Naive thymus-derived CD8-positive, alpha-beta T cell (primary cell): ENCODE data around the gene BCL2. TPM values are rescaled to one million over a fixed set of nuclear protein-coding genes. Genes with fewer than 3 reads are reported as not detected.

Experiments
- ATAC-seq, 2 donors: fragments of 150-1000 bp; cut with Tn5 transposase in 1 of 2; sonication (Bioruptor Pico), chemical (Tn5 transposase) in 1 of 2; 1 replicate in 1 of 2; 2 replicates in 1 of 2; pipeline ENCODE4 v1.10.0; 2021; ENCODE audit warnings: mild to moderate bottlenecking in 2 of 2, moderate library complexity in 2 of 2
- POLR2A ChIA-PET: fragments of 350-600 bp; sonication (Branson Sonifier 250); formaldehyde crosslinking; loops from one replicate; lab custom pipeline; 2021; ENCODE audit warnings: antibody characterized with exemption; lab: Charles Lee
- DNase-seq, 10 donors: peaks; one replicate each; pipeline versions ENCODE4 v3.0.0 to v3.0.0-alpha.2; 2020 to 2022
- H3K27ac Mint-ChIP-seq, 10 donors: one replicate each; pipeline ENCODE4 v1.8.0; 2020 to 2022; ENCODE audit warnings: mild to moderate bottlenecking in 10 of 10, mixed read lengths in 10 of 10, moderate library complexity in 4 of 10, inconsistent platforms in 1 of 10
- H3K27me3 Mint-ChIP-seq, 5 donors: one replicate each; pipeline ENCODE4 v1.8.0; 2021 to 2022; ENCODE audit warnings: mixed read lengths in 5 of 5
- H3K36me3 Mint-ChIP-seq, 3 donors: one replicate each; pipeline ENCODE4 v1.8.0; 2020 to 2022; ENCODE audit warnings: mixed read lengths in 3 of 3, mild to moderate bottlenecking in 2 of 3, inconsistent platforms in 1 of 3
- H3K4me1 Mint-ChIP-seq, 4 donors: one replicate each; pipeline ENCODE4 v1.8.0; 2021 to 2022; ENCODE audit warnings: mixed read lengths in 4 of 4
- H3K4me3 Mint-ChIP-seq, 10 donors: one replicate each; pipeline ENCODE4 v1.8.0; 2020 to 2022; ENCODE audit warnings: mild to moderate bottlenecking in 10 of 10, mixed read lengths in 10 of 10, moderate library complexity in 6 of 10, inconsistent platforms in 1 of 10
- H3K9me3 Mint-ChIP-seq, 9 donors: one replicate each; pipeline ENCODE4 v1.8.0; 2020 to 2022; ENCODE audit warnings: mixed read lengths in 9 of 9, mild to moderate bottlenecking in 3 of 9, inconsistent platforms in 1 of 9, moderate library complexity in 1 of 9
- polyA plus RNA-seq, 3 donors: library from polyadenylated mRNA; unstranded; fragments of 300-500 nt; fragmentation: Illumina TruSeq; gene quantifications; one replicate each; pipeline ENCODE4 v1.2.3, GENCODE V29; 2021
- total RNA-seq, 8 experiments: library from RNA in 2 of 8; stranded (reverse) in 2 of 8; gene quantifications; one replicate each; pipeline ENCODE4 v1.2.3 and lab custom pipeline; 2021 to 2026

Gene BCL2
- total and polyA plus RNA-seq, 5 experiments from 2014 or later = 24.3 to 40.2 (median 32.9) TPM

- Mint-ChIP-seq H3K9me3 (no peaks in the 10 kb centered on the region), H3K36me3 (peaks cover 6 to 47% (median 30%) of the 10 kb centered on the region in 3 donors), H3K27me3 (no peaks in the 10 kb centered on the region), H3K4me1 (peaks cover 7 to 53% (median 26%) of the 10 kb centered on the region in 4 donors), H3K27ac (peak overlapping the region in 5 of 10 donors; percentile 88 to 91 (median 90)), H3K4me3 (peak overlapping the region in 8 of 10 donors; percentile 68 to 90 (median 82))
- ATAC-seq = peak; percentile 19 to 32
- POLR2A ChIA-PET = interaction anchor here (1.6 to 2.1 kb wide), 2 partner anchors 9 to 23 kb away, joined by 3 to 5 read pairs; no protein-coding TSS in a partner anchor
- DNase-seq = no peak
These were observed 28.3 kb downstream of the BCL2 start for GRCh38 chr18:63291278-63291677.

- Mint-ChIP-seq H3K36me3 (peaks cover 6 to 49% (median 29%) of the 10 kb centered on the region in 3 donors), H3K27ac (peak overlapping the region in 5 of 10 donors; percentile 88 to 91 (median 90)), H3K27me3 (no peaks in the 10 kb centered on the region), H3K4me3 (peak overlapping the region in 8 of 10 donors; percentile 68 to 90 (median 82)), H3K9me3 (no peaks in the 10 kb centered on the region), H3K4me1 (peaks cover 7 to 52% (median 25%) of the 10 kb centered on the region in 4 donors)
- DNase-seq = peak in 7 of 10 donors; percentile 20 to 66 (median 35)
- POLR2A ChIA-PET = interaction anchor here (0.6 to 2.1 kb wide), 4 partner anchors 9 to 32 kb away, joined by 3 to 5 read pairs (median 4); partner anchors contain the start of gene BCL2
- ATAC-seq = peak; percentile 82 to 88
These were observed 28.8 kb downstream of the BCL2 start for GRCh38 chr18:63290821-63291200.

GRCh38 chr18:63290166-63290820, 29.3 kb downstream of the BCL2 start:
- Mint-ChIP-seq H3K36me3 (peaks cover 6 to 45% (median 26%) of the 10 kb centered on the region in 3 donors), H3K9me3 (no peaks in the 10 kb centered on the region), H3K4me1 (peaks cover 2 to 47% (median 23%) of the 10 kb centered on the region in 4 donors), H3K27me3 (no peaks in the 10 kb centered on the region), H3K4me3 (peak overlapping the region in 8 of 10 donors; percentile 68 to 90 (median 82)), H3K27ac (peak overlapping the region in 5 of 10 donors; percentile 88 to 91 (median 90))
- ATAC-seq = no peak
- no peak for DNase-seq
- POLR2A ChIA-PET = interaction anchor here (0.6 to 2.1 kb wide), 6 partner anchors 10 to 71 kb away, joined by 3 to 6 read pairs (median 4); partner anchors contain the start of gene BCL2

GRCh38 chr18:63288311-63288710, 31.3 kb downstream of the BCL2 start:
- no peak overlapping the region for H3K4me3 Mint-ChIP-seq
- peaks cover 12 to 37% (median 30%) of the 10 kb centered on the region in 4 donors for H3K4me1 Mint-ChIP-seq
- H3K27me3 Mint-ChIP-seq = no peaks in the 10 kb centered on the region
- H3K36me3 Mint-ChIP-seq = peaks cover 6 to 43% (median 22%) of the 10 kb centered on the region in 3 donors
- no peaks in the 10 kb centered on the region for H3K9me3 Mint-ChIP-seq
- ATAC-seq = no peak
- DNase-seq = no peak
- no peak overlapping the region for H3K27ac Mint-ChIP-seq
- POLR2A ChIA-PET = interaction anchor here (1.4 to 1.9 kb wide), 2 partner anchors 16 to 62 kb away, joined by 4 to 6 read pairs; no protein-coding TSS in a partner anchor

- H3K27ac Mint-ChIP-seq = no peak overlapping the region
- H3K27me3 Mint-ChIP-seq = no peaks in the 10 kb centered on the region
- no peak for ATAC-seq
- no peaks in the 10 kb centered on the region for H3K9me3 Mint-ChIP-seq
- no peak overlapping the region for H3K4me3 Mint-ChIP-seq
- H3K36me3 Mint-ChIP-seq = peaks cover 6 to 39% (median 18%) of the 10 kb centered on the region in 3 donors
- POLR2A ChIA-PET = interaction anchor here (1.4 kb wide), 1 partner anchor 62 kb away, joined by 4 read pairs; no protein-coding TSS in a partner anchor
- DNase-seq = no peak
- H3K4me1 Mint-ChIP-seq = peaks cover 12 to 32% (median 28%) of the 10 kb centered on the region in 4 donors
These were observed 31.8 kb downstream of the BCL2 start for GRCh38 chr18:63287691-63288220.

GRCh38 chr18:63286926-63287325, 32.6 kb downstream of the BCL2 start:
- no peak for DNase-seq
- peak overlapping the region in 1 of 10 donors; percentile 35 for H3K27ac Mint-ChIP-seq
- peaks cover 12 to 31% (median 28%) of the 10 kb centered on the region in 4 donors for H3K4me1 Mint-ChIP-seq

GRCh38 chr18:63284827-63285733, 34.5 kb downstream of the BCL2 start:
- Mint-ChIP-seq H3K4me1 (peaks cover 19 to 45% (median 28%) of the 10 kb centered on the region in 4 donors), H3K9me3 (no peaks in the 10 kb centered on the region), H3K36me3 (peaks cover 8 to 43% (median 24%) of the 10 kb centered on the region in 3 donors), H3K27me3 (no peaks in the 10 kb centered on the region), H3K4me3 (peak overlapping the region in 6 of 10 donors; percentile 5 to 65 (median 28)), H3K27ac (peak overlapping the region in 8 of 10 donors; percentile 18 to 69 (median 57))
- POLR2A ChIA-PET = interaction anchor here (0.6 to 1.5 kb wide), 2 partner anchors 18 to 32 kb away, joined by 3 to 4 read pairs; no protein-coding TSS in a partner anchor
- ATAC-seq = no peak
- no peak for DNase-seq

More at GRCh38 chr18:63286926-63287325, 32.6 kb downstream of the BCL2 start:
- Mint-ChIP-seq H3K36me3 (peaks cover 0 to 35% (median 12%) of the 10 kb centered on the region in 3 donors), H3K27me3 (no peaks in the 10 kb centered on the region), H3K4me3 (peak overlapping the region in 1 of 10 donors; percentile 29), H3K9me3 (no peaks in the 10 kb centered on the region)
- ATAC-seq = no peak
- POLR2A ChIA-PET = interaction anchor here (1.1 kb wide), 1 partner anchor 19 kb away, joined by 4 read pairs; no protein-coding TSS in a partner anchor

- peaks cover 18 to 51% (median 30%) of the 10 kb centered on the region in 4 donors for H3K4me1 Mint-ChIP-seq
- H3K36me3 Mint-ChIP-seq = peaks cover 8 to 44% (median 24%) of the 10 kb centered on the region in 3 donors
- no peak for DNase-seq
- H3K27ac Mint-ChIP-seq = peak overlapping the region in 6 of 10 donors; percentile 32 to 68 (median 62)
- H3K4me3 Mint-ChIP-seq = peak overlapping the region in 5 of 10 donors; percentile 16 to 61 (median 23)
- no peaks in the 10 kb centered on the region for H3K27me3 Mint-ChIP-seq
- POLR2A ChIA-PET = interaction anchor here (0.6 to 1.5 kb wide), 2 partner anchors 19 to 33 kb away, joined by 3 to 4 read pairs; no protein-coding TSS in a partner anchor
- no peaks in the 10 kb centered on the region for H3K9me3 Mint-ChIP-seq
- no peak for ATAC-seq
These were observed 35.3 kb downstream of the BCL2 start for GRCh38 chr18:63284173-63284799.

GRCh38 chr18:63283305-63284094, 36.1 kb downstream of the BCL2 start:
- Mint-ChIP-seq H3K9me3 (no peaks in the 10 kb centered on the region), H3K27ac (peak overlapping the region in 4 of 10 donors; percentile 29 to 66 (median 58)), H3K36me3 (peaks cover 8 to 48% (median 24%) of the 10 kb centered on the region in 3 donors), H3K27me3 (no peaks in the 10 kb centered on the region), H3K4me3 (peak overlapping the region in 2 of 10 donors; percentile 23 to 61), H3K4me1 (peaks cover 22 to 59% (median 38%) of the 10 kb centered on the region in 4 donors)
- ATAC-seq = no peak
- no peak for DNase-seq
- POLR2A ChIA-PET = interaction anchor here (1.5 kb wide), 1 partner anchor 34 kb away, joined by 4 read pairs; no protein-coding TSS in a partner anchor

- Mint-ChIP-seq H3K36me3 (peaks cover 8 to 50% (median 24%) of the 10 kb centered on the region in 3 donors), H3K27me3 (no peaks in the 10 kb centered on the region), H3K4me3 (no peak overlapping the region), H3K4me1 (peaks cover 28 to 66% (median 45%) of the 10 kb centered on the region in 4 donors), H3K9me3 (no peaks in the 10 kb centered on the region), H3K27ac (peak overlapping the region in 1 of 10 donors; percentile 70)
- DNase-seq (no peak), ATAC-seq (no peak)
- POLR2A ChIA-PET = no interaction called here
These were observed 36.8 kb downstream of the BCL2 start for GRCh38 chr18:63282793-63283192.
